GM03348 (cell line): ENCODE results near the gene C11orf24.
A peak's percentile ranks its signal among the peaks of the same experiment; 100 is the strongest.

Source experiments
- DNase-seq: peaks from one replicate; pipeline ENCODE4 v3.0.0; 2012; ENCODE audit warnings: low spot score

Gene C11orf24

DNA sequence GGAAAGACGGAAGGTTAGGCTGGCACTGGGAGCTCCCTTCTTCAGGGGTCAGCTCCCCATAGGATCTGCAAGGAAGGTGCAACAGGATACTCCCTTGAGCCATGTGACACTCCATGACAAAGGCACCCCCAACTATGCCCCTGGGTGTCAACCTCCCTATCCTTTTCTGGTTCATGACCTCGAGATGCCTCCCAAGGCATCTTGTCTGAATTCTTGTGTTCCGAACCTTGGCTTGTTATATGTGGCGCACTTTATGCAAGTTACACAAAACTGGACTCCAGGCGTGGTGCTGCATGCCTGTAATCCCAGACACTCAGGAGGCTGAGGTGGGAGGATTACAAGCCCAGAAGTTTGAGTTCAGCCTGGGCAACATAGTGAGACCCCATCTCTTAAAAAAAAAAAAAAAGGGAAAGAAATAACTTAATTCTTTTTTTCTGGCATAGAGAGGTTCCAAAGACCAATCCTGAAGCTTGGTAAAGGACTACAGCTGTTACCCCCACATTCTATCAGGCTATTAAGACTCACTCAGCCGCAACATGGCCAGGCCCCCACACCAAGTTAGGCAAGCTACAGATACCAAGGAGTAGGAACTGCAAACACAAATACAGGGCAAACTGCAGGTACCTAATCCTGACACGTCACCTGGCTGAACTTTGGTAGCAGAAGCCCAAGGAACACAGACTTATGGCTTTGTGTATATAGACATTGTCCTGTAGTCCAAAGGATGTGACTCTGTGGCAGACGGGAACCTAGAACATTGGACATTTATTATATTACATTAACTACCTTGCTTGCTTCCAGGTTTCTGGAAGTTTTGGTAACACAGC, 1.4 kb downstream of the C11orf24 start:
- no peak for DNase-seq

DNA sequence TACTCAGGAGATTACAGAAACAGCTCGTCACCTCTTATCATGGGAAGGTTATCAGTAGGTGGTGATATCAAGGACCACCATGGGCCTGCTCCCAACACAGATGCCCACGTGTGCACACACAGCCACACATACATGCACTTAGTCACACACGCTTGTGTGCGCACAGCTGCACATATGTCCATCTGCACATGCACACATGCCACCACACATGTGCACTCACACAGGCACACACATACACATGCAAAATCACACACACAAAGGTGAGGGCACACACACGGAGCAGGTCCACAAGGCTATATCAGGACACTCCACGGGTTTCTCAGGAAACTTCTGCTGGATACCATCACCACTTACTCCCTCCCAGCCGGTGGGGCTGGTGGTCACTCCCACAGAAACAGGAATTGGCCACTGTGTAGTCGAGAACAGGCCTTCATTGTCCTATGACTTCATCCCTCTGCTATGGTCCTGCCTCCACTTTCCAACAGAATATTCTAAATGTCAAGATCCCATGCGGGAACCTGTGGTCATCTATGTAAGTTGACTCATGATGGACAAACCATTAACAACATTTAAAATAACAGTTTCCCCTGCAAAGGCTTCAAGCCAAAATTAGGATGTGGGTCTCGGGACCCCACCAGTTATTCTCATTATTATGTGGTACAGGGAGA, 2.2 kb downstream of the C11orf24 start:
- peak; percentile 79 for DNase-seq

DNA sequence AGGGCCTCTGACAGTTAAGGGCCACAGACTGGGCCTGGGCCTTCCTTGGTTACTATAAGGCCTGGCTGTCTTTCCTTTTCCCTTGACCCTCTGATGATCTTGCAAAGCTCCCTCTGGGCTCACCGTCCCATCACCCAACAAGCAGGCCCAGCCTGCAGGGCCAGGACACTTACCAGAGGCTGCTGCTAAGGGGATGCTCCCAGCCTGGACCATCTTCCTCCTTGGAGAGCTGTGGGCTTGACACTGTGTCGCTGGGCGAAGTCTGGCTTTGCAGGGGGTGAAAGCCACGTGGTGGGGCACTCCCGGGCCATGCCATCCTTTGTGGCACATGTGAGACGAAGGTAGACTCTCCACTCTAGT, 3.9 kb downstream of the C11orf24 start:
- DNase-seq = no peak

GRCh38 chr11:68266936-68267880, 4.6 kb downstream of the C11orf24 start:
- DNase-seq = no peak

GRCh38 chr11:68266121-68266891, 5.5 kb downstream of the C11orf24 start:
- no peak for DNase-seq

DNA sequence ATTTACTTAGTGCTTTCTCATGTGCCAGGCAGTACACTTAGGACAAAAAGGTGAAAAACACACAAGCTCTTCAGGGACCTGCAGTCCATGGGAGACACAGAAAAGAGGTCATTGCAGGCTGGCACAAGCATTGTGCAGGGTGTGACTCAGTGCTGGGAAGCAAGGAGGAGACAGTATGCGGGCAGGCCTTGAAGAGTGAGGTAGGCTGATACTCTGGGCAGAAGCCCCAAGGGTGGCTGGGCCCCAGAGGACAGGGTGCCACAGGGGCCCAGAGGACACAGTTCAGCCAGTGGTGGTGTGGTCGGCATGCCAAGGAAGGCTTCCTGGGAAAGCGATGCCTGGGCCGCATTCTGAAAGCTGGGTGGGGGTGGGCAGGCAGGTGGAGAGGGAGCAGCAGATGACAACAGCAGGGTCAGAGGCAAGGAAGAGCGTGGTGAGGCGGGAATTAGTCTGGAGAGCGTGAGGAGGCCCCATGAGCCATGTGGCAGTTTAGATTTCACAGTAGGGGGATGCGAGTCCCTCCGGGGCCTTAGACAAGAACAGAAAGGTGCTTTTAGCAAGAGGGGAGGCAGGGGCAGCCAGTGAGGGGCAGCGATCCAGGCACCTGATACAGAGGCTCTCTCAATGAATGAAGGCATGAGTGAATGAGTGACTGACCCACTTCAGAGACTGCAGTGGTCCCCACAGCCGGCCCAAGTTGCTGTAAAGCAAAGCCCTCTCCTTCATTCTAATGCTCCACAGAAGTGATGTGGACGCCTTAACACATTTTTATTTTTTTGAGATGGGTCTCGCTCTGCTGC, 6.8 kb downstream of the C11orf24 start:
- no peak for DNase-seq

DNA sequence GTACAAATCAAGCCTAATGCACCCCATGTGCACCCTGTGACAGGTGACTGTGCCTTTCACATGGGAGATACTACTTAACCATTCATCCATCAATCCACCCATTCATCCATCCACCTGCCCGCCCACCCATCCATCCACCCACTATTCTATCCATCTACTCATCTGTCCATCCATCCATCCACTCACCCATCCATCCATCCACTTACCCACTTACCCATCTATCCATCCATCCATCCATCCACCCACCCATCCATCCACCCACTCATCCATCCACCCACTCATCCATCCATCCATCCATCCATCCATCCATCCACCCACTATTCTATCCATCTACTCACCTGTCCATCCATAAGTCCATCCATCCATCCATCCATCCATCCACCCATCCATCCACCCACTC, 7.5 kb downstream of the C11orf24 start:
- no peak for DNase-seq

- no peak for DNase-seq
These were observed 8.2 kb downstream of the C11orf24 start for GRCh38 chr11:68263444-68264035.

DNA sequence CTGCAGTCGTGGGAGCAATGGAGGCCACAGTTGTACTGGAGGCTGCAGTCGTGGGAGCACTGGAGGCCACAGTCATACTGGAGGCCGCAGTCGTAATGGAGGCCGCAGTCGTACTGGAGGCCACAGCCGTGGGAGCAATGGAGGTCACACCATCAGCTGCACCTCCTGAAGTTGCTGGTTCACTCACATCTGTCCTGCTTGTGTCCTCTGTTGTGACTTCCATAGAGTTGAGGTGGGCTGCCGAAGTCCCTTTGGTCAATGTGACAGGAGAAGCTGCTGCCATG, 9.3 kb downstream of the C11orf24 start:
- DNase-seq = no peak

DNA sequence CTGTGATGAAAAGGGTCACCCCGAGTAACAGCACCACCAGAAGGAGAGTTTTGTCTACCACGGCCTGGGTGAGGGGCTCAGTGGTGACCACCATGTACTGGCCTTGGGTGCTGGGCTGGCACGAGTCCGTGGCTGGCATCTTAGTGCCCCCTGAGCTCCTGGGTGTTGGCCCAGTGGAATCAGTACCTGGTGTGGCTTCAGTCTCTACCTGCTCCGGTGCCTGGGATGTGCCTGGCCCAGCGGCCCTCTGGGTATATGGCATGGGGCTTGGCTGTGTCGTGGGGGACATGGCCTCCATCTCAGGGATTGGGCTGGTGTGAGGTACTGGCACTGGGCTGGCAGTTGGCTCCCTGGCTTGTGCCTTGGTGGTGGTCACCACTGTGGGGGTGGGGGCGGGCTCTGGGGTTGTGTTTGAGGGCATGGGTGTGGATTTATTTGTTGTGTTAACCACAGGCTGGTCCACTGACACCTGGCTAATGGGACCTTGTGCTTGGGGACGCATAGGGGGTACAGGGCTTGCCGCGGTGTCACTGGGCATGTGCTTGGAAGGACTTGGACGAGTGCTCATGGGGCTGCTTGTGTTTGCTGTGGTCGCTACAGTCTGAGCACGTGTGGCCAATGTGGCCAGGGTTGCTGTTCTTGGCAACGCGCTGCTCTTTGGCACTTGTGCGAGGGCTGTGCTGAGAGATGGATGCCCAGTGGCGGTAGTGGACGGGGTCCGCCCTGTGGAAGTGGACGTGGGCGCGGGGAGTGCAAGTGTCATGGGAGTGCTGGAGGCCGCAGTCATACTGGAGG, 9.8 kb downstream of the C11orf24 start:
- no peak for DNase-seq

DNA sequence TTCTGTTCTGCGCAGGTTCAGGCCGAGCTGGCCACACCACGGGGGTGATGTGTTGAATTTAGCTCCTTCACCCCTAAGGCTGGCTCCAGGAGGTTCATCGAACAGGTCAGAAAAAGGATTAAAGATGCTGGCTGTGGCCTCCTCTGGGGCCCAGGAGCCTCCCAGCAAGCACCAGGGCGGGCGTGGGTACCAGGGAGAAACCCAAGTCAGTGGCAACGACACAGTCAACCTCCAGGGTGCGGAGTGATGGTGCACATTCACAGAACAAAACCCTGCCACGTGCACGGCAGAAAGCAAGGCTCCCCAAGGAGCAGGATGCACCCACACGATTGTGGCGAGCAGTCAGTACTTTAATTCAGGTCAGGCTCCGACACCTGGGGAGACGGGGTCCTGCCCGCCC, 10.8 kb downstream of the C11orf24 start:
- no peak for DNase-seq

- DNase-seq = no peak
These were observed 11.3 kb downstream of the C11orf24 start for GRCh38 chr11:68260484-68260883.

DNA sequence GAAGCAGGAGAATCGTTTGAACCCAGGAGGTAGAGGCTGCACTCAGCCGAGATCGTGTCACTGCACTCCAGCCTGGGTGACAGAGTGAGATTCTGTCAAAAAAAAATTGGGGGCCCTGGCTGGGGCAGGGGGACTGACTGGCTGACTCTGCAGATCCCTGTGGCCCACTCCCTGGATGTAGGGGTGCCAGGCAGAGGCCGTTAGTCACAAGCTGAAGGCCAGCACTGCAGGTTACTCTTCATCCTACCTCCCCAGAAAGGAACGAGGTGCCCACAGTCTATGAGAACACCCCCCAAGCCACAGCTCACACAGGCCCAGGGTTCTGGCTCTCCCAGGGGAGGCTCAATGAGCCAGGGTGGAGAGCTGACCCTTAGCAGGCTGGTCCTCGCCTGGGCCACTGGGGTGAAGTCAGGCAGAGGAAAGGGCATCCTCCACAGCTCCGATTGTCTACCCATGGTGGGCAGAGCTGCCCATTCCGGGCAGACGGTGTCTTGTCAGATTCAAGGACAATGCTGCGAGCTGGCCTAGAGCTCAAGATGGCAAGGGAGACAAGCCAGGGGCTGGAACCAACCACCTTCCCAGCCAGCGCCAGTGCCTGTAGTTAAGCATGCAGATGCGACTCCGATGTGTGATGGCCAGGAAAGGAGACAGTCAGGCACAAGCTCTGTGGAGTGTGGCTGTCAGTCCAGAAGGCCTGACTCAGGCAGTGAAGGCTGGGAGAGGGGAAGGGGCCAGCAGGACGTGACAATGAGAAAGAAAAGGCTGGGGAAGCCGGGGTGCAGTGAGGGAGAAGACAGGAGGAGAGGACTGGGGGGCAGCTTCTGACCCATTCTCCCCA, 12.4 kb downstream of the C11orf24 start:
- no peak for DNase-seq

DNA sequence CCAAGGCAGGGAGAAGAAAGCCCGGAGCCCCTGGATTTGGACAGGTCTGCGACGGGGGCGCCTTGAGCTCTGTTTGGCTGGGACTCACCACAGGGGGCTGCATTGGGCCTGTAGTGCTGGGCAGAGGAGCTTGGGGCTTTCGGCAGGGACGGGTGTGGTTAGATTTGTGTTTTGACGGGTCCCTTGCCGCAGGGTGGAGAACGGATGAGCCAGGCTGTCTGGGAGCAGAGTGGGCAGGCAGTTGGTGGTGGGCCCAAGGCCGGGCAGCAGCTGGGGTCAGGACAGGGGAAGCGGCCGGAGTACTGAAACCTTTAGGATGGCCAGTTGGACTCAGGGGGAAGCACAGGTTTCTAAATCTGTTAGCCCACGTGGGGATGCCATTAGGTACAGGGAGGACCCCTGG, 13.4 kb downstream of the C11orf24 start:
- no peak for DNase-seq

- DNase-seq = peak; percentile 93
These were observed 14.1 kb downstream of the C11orf24 start for GRCh38 chr11:68257477-68258362.

DNA sequence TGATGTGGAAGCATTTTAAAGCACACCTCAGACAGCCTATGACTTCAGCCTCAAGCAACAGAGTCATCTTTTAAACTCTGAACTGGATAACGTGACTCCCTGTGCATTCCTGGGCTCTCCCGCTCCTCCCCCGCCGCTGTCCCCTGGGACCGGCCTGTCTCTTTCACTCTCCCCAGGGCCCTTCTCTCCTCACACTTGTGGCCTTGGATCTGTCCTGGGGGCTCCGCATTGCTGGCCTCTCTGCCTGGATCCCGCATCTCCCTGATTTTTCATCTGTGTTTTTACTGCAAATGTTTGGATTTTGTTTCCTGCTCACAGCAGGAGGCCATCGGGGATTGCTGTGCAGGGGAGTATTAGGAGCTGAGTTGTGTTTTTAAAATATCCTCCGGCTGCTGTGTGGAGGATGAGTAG, 15.4 kb downstream of the C11orf24 start:
- DNase-seq = peak; percentile 75

DNA sequence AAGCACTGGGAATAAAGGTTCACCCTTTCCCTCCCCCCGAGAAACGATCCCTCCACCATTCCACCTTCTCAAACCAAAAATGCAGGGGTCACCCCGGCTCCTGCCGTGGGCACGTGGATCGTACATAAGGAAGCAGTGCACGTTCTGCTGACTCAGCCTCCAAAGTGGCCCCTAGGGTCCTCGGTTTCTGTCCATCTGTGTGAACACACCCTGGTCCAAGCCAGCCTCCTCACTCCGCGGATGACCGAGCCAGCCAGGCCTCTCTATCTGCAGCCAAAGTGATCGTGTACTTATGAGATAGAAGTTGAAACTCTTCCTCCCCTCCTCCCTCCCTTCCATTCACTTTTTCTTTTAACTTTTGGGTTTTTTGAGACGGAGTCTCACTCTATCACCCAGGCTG, 16.2 kb downstream of the C11orf24 start:
- no peak for DNase-seq

DNA sequence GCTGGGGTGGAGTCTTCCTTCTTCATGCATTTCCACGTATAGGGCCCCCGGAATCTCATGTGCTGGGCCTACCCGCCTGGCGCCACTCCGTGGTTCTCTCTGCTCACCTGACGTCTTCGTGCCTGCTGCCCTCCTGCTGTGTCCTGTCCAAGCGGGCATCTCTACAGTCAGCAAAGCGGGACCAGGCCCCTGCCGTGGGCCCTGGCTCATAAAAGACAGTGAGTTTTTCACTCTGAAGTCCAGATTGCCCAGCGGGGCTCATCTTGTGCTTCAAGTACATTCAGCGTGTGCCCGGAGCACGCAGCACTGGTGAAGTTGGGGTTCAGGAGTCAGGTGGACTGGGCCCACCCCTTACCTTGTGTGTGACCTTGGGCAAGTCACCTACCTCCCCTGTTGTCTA, 17.4 kb downstream of the C11orf24 start:
- no peak for DNase-seq
